Stimulated activated naive CD4-positive, alpha-beta T cell treated with Interleukin-2 at 50 U/mL for 16 hours (primary cell): ENCODE results near the gene BRD3OS.

ENCODE experiments used
- DNase-seq: peaks from one replicate; lab custom pipeline; 2025; lab: John Stamatoyannopoulos, UW

The BRD3OS gene

DNA sequence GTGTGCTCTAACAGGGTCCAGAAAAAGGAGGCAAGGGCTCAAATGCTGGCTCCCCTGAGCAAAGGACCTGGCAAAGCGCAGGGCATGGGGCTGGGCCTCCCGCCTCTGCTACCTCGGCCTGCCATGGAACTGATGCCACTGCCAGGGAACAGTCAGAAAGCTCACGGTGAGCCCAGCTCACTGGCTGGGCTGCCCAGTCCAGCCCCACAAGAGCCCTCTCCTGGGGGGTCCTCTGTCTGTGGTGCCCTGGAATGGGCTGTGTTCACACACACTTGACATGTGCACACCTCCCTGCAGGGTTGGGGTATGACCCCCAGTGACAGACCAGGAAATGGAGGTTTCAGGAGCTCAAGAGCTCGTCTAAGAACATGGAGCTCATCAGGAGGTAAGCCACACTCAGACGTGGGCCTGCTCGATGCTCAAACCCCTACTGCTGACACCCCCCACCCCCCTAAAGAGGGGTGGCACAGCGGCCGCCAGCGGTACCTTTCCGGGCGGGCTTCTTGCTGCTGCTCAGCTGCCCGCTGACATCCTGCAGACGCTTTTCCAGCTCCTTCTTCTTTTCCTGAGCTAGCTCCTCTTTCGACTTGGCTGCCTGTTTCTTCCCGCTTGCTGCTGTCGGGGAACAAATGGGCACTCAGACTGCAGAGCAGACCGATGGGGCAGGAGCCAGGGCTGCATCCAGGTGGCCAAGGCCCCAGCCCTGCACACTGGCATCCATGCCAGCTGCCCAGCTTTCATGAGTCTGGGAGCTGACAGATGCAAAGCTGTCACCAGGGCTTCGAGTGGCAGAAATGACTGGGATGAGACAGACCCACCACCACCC, 9.1 kb downstream of the BRD3OS start:
- no peak for DNase-seq

DNA sequence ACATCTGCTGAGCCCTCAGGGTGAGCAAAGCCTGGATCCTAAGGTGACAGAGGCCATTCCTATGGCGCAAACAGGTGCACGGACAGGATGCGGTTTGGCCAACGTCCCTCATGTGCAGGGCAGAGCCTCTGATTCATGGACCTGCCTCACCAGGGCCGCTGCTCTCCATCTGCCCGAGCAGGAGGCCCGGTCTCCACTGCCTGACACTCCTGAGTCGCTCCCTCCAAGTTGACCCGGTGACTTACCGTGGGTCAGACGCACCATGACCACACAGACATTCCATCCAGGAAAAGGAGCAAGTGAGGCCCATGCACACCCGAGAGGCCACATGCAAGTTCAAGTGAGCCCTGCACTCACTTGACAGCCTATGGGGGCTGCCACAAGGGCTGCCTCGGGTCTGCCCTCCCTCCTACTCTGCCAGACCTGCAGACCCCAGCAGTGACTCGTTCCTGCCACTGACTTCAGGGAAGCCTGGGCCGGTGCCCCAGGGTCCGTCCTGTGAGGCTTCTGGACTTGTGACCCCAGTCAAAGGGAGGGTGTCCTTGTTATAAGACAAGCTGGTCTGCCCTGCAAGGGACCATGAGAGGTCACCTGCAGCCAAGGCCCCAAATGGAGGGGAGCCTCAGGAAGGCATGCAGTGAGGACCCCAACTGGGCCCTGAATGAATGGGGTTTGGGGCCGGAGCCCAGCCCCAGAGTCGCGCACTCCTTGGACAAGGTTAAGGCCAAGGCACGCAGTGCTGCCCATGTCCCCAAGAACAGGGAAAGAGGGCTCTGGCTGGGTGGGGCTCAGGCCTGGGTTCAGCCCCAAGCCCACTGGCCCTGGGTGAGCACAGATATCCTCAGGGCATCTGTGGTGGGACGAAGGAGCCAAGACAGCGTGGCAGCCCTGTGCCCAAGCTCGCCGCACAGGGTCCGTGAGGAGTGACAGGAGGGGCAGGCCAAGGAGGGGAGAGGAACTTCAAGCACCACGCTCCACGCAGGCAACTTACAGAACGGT, 10.1 kb downstream of the BRD3OS start:
- no peak for DNase-seq

GRCh38 chr9:134036130-134036529, 10.8 kb downstream of the BRD3OS start:
- DNase-seq: no peak

GRCh38 chr9:134037641-134038040, 12.4 kb downstream of the BRD3OS start:
- DNase-seq: no peak

- no peak for DNase-seq
These were observed 14.3 kb downstream of the BRD3OS start for GRCh38 chr9:134039386-134040175.

GRCh38 chr9:134040176-134040565, 14.9 kb downstream of the BRD3OS start:
- DNase-seq: no peak

GRCh38 chr9:134040781-134041648, 15.7 kb downstream of the BRD3OS start:
- DNase-seq: no peak

DNA sequence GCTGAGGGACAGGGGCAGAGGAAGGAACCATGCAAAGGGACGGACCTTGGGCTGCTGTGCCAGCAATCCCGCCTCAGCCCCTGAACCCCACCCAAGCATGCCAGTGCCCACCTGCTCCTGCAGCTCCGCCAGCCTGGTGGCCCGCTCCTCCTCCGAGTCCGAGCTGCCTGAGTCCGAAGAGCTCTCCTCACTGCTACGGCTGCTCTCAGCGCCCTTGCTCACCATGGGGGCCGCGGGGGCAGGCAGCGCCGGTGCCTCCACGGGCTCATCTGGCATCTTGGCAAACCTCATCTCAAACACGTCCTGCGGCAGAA, 16.3 kb downstream of the BRD3OS start:
- DNase-seq: no peak

GRCh38 chr9:134043531-134043988, 18.3 kb downstream of the BRD3OS start:
- DNase-seq: no peak

GRCh38 chr9:134044944-134045343, 19.7 kb downstream of the BRD3OS start:
- no peak for DNase-seq

GRCh38 chr9:134045841-134046544, 20.7 kb downstream of the BRD3OS start:
- no peak for DNase-seq

GRCh38 chr9:134046894-134047681, 21.8 kb downstream of the BRD3OS start:
- DNase-seq: no peak

GRCh38 chr9:134047868-134048581, 22.7 kb downstream of the BRD3OS start:
- no peak for DNase-seq

DNA sequence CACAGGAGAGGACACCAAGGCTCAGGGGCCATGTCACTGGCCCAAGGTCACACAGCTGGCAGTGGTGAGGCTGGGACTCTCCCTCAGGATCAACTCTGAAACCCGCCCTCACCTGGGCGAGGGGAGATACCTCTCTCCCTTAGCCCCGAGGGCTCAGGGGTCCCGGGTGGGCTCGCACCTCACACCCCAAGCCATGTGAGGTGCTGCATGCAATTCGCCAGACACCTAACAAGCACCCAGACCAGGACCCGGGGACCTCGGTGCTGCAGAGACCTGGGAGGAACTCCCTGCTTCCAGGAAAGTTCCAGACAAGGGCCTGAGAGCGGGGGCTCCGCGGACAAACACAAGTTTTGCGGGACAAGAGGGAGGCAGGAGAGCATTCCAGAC, 23.3 kb downstream of the BRD3OS start:
- no peak for DNase-seq

GRCh38 chr9:134049236-134049635, 24.0 kb downstream of the BRD3OS start:
- DNase-seq: no peak

DNA sequence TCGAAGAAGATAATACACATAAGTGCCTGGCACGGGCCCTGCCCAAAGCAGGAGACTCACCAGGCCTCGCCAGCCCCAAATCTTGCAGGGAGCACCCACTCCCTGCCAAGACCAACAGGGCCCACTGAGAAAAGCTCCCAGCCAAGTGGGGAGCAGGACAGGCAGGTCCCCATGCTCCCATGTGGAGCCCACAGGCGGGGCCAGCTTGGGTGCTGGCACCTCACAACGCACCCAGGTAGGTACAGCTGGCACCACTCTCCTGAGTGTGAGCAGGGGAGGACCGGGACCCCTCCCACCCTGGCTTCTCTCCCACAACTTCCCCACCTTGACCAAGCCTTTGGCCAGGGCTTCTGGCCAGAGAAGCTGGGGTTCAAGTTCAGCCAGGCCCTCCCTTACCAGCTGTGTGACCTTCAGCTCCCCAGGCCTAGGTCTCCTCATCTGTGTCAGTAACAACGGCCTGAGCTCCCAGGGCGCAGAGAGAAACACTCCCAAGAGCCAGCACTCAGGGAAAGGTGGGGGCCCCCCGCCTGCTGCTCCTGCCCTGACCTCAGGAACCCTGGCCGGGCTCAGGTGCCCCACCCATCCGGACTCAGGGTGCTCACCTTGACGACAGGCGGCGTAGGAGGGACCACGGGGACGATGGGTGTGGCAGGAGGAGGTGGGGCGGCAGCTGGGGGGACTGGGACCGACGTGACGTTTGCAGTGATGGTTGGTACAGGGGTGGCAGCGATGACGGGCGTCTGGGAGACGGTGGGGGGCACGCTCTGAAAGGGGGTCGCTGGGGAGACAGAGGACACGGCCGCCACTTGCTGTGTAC, 24.7 kb downstream of the BRD3OS start:
- no peak for DNase-seq

DNA sequence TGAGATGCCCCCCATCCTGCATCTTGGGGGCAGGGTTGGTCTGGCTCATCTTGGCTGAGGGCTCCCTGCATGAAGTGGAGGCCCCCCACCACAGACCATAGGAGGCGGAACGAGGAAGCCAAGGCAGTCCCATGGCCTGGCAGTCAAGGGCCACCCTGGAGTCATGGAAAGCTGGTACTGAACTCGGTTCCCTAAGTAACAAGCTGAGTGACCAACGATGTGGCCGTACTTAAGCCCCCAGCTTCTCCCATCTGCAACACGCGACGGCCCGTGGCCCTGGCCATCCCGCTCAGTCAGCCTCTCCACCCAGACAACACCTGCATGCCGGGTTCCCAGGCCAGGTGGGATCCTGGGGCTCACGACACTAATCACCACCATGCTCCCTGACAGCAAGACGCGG, 25.4 kb downstream of the BRD3OS start:
- DNase-seq: no peak

- DNase-seq: no peak
These were observed 26.0 kb downstream of the BRD3OS start for GRCh38 chr9:134051319-134051718.
